ENCODE measurements around the gene ACSL3.
"Not testable (repeated sequence)": the region's sequence is repeated elsewhere in the genome, so short reads cannot be mapped to it uniquely, and the experiment has no call there.

ACSL3 gene

GRCh38 chr2:222854773-222855700 is 5.8 kb upstream of the ACSL3 start:
- DNase-seq = no peak

GRCh38 chr2:222859786-222860612 is 837 bp upstream of the ACSL3 start:
- DNase-seq = no peak

DNA sequence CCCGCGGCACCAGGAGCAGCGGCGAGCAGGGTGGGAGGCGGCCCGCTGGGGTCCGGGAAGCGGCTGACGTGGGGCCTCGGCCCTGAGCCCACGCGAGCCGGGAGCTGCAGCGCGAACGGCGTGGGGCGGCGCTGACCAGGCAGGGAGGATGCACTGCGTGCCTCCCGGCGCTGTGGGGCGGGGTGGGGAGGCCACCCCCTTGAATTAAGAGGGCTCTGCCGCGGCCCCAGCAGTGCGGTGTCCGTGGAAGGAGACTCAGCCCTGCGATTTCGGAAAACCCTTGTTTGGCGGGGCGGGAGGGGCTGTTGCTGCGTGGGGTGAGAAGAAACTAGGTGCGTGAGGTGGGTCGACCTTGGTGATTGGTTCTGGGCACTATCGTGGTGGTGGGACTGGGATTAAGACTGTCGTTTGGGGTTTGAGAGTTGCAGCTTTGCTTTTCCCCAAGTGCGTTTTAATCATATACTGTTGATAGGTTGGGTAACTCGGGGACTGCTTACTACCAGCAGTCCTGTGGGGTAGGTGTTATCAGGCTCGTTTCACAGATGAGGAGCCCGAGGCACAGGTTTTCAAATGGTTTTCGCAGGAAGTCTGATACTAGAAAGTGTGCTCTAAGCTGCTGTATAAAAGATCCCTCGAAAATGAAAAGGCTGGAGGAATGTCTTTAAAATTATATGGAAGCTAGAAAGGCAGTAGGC is 722 bp downstream of the ACSL3 start:
- DNase-seq = no peak

- no peak for DNase-seq
Measured at GRCh38 chr2:222862106-222862908, 1.5 kb downstream of the ACSL3 start.

DNA sequence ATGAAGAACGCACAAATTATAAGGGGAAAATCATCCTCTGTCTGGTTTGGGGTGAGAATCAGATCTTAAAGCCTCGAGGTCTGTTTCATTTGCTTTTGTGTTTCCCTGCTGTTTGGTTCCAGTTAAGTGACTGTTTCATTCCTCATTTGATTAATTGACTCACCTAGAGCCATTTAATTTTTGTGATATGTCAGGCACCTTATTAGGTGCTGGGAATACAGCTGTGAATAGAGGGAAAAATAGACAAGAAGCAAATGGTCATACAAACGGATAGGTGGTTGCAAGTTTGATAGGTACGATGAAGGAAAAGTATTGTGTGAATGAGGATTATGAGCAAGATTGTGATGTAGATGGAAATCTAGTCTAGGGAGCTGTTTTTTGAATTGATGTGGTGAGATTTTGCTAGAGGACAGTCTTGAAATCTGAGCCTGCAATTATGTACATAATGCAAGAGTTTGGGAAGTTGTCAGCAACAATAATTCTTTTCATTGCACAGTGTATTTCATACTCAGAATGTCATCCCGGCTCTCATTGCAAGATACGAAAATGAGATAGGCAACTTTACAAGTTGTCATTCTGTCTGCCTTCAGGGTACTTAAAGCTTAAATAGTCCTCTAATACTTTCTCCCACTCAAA is 2.2 kb downstream of the ACSL3 start:
- no peak for DNase-seq

DNA sequence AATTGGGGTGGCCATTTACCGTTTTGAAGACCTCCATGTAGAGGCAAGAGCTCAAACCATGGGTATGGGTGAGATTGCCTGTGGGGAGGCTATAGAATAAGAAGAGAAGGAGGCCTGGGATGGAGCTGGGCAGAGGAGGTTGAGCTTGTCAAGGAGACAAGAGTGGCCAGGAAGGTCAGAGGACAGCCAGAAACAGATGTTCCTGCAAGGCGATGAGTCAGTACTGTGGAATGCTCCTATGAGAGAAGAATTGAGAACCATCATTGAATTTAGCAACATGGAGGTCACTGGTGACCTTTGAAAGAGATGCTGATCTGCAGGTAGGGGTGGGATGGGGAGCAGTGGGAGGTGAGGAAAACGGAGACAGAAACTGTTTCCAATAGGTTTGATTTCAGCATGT is 3.5 kb downstream of the ACSL3 start:
- no peak for DNase-seq

DNA sequence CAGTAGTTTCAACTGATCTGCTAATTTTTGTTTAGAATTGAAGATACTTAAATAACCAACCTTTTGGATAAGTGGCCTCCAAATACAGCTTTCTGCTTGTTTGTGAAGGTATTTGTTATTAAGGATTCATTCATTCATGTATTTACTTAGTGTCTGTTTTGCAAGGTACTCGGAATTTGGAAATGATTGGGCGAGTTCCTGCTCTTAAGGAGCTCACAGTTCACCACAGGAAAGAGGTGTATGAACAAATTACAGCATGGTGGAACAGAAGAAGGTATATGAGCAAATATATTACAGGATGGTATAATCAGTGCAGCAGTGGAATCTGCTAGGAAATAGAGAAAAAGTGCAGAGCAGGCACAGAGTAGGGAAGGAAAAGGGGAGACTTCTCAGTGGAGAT is 4.5 kb downstream of the ACSL3 start:
- no peak for DNase-seq

- DNase-seq = no peak
Measured at GRCh38 chr2:222866358-222866960, 5.6 kb downstream of the ACSL3 start.

- DNase-seq = not testable (repeated sequence)
Measured at GRCh38 chr2:222868560-222869251, 7.9 kb downstream of the ACSL3 start.

DNA sequence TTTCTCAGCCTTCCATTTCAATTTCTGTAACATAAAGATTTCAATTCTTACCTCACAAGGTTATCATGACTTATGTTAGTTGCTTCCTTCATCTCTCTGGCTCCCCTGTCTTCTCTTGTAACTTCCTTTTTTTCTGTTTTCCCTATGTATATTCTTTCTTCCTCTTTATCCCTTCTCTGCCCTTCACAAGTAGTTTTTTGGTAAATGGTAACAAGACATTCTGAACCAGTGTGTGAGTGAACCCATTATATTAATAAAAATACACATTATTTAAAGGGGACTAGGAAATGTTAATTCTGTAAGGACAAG is 8.4 kb downstream of the ACSL3 start:
- no peak for DNase-seq

DNA sequence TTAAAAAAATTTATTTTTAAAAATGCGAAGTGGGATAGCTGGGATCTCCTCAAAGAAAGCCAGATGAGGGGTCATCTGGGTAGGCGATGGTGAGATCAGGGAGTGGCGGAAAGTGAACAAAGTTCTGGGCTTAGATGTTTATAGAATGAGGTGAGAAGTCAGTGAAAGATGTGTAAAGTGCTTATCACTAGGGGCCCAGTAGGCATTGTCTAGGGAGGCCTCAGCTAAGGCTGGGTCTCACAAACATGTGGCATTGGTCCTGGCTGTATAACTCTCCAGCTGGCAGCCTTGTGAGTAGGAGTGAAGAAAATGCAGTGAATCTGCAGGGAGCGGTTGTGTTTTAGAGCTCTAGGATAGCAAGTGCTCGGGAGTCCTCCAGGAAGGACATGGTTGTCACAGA is 10.5 kb downstream of the ACSL3 start:
- no peak for DNase-seq

- DNase-seq = no peak
Measured at GRCh38 chr2:222872551-222872950, 11.7 kb downstream of the ACSL3 start.

- DNase-seq = no peak
Measured at GRCh38 chr2:222875482-222875881, 14.6 kb downstream of the ACSL3 start.

GRCh38 chr2:222876947-222877346 is 16.1 kb downstream of the ACSL3 start:
- no peak for DNase-seq

- no peak for DNase-seq
Measured at GRCh38 chr2:222877556-222878300, 16.9 kb downstream of the ACSL3 start.

DNA sequence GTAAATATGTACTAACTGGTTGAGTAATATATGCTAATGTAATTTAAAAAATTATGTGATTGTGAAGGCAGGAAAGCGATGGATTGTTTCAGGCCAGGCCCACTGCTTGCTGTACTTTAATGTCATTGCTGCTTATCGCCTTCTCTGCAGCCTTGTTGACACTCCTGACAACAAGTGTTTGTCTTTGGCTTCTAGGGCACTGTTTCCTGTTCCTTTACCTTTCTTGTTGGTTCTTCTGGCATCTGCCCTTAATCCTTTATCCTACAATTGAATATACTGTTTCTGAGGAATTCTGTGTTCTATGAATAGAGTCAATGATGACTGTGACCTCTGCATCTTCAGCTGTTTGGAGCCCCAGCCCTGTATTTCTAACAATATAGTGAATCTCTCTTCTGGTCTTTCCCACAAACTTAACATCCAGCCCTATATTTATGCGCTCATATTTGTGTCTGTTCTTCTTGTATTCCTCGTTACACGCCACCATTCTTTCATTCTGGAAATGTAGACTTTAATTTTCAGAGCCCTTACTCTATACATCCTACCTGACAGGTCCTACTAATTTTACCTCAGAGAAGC is 17.6 kb downstream of the ACSL3 start:
- DNase-seq = no peak

DNA sequence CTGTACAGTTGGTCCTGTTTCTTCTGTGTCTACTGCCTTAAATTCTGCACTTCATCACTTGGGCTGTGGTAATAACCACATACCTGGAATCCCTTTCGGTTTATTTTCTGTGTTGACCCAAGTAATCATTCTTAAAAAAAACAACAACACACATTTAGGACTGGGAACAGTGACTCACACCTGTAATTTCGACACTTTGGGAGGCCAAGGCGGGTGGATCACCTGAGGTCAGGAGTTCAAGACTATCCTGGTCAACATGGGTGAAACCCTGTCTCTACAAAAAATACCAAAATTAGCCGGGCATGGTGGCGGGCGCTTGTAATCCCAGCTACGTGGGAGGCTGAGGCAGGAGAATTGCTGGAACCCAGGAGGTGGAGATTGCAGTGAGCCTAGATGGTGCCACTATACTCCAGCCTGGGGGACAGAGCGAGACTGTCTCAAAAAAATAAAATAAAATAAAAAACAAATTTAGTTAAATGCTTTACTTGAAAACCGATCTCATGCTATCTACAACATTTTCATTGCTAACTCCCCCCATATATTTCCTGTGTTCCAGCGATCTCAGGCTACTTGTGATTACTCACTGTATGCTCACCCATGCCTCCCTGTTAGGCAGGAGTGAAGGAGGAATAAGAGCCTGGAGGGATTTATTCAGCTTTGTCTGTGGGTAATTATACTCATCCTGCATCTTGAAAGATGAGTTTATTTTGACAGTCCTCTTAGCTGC is 18.2 kb downstream of the ACSL3 start:
- no peak for DNase-seq

DNA sequence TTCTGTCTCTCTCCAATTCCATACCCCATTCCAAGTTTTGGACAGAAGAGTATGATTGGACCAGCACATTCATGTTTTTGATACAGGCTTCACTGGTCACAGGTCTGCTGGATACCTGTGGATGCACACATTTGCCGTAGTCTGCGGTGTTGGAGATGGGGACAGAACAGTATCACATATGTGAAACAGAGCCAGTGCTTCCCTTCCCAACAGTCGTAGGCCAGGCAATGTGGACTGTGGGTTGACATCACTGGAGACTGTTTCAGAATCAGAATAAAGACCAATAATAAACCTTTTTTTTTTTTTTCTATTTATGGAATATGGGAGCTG is 18.7 kb downstream of the ACSL3 start:
- DNase-seq = no peak

GRCh38 chr2:222882484-222882928 is 21.7 kb downstream of the ACSL3 start:
- DNase-seq = no peak

Data from NCI-H2029 (cell line).